Tibial artery (tissue), 4 donors: ENCODE data around the gene ABHD17C.

Source experiments
- DNase-seq, 2 donors: peaks; one replicate each; pipeline ENCODE4 v3.0.0-alpha.2; 2019
- H3K27ac ChIP-seq, 2 donors: fragments of 200-600 bp; sonication (generic) in 1 of 2; 1 replicate in 1 of 2; 2 replicates in 1 of 2; pipeline ENCODE4 v1.5.1; 2018 to 2019; ENCODE audit warnings: mild to moderate bottlenecking in 1 of 2
- H3K27me3 ChIP-seq, 2 donors: fragments of 200-600 bp; sonication (generic) in 1 of 2; one replicate each; pipeline versions ENCODE4 v1.5.1 to v1.6.0; 2016 to 2019
- H3K36me3 ChIP-seq, 3 donors: fragments of 200-600 bp; sonication (generic) in 2 of 3; one replicate each; pipeline ENCODE4 v1.5.1; 2016 to 2019; ENCODE audit warnings: mild to moderate bottlenecking in 2 of 3
- H3K4me1 ChIP-seq, 4 donors: fragments of 200-600 bp; sonication (generic) in 2 of 4; 1 replicate in 3 of 4; 2 replicates in 1 of 4; pipeline ENCODE4 v1.5.1; 2016 to 2019
- H3K4me3 ChIP-seq, 2 donors: fragments of 200-600 bp; sonication (generic) in 1 of 2; 1 replicate in 1 of 2; 2 replicates in 1 of 2; pipeline ENCODE4 v1.5.1; 2018 to 2019; ENCODE audit warnings: mild to moderate bottlenecking in 2 of 2
- H3K9me3 ChIP-seq, 3 donors: fragments of 200-600 bp; sonication (generic) in 1 of 3; one replicate each; pipeline ENCODE4 v1.5.1; 2016 to 2019
- CTCF ChIP-seq, 2 experiments: fragments of 200-600 bp in 1 of 2; fragments of 450-650 bp in 1 of 2; IDR thresholded peaks; one replicate each; pipeline ENCODE4 v1.5.1; 2017 to 2019; ENCODE audit warnings: antibody characterized with exemption in 2 of 2, mild to moderate bottlenecking in 1 of 2, moderate library complexity in 1 of 2
- intact Hi-C: fragments of 100-400 bp; cut with DNase I; formaldehyde crosslinking; loops from one replicate; pipeline ENCODE4 v1.15.0; 2023; ENCODE audit warnings: low total_unique reads

ABHD17C gene

GRCh38 chr15:80777137-80777536 is 82.0 kb downstream of the ABHD17C start:
- intact Hi-C loops: loop anchor here (1.0 to 5.0 kb wide), 4 partner anchors 80 to 210 kb away; partner anchors contain the start of gene ABHD17C
- Histone ChIP-seq H3K9me3 (no peaks in the 10 kb centered on the region), H3K27ac (no peak overlapping the region), H3K4me1 (peaks cover 0 to 34% (median 23%) of the 10 kb centered on the region in 4 donors), H3K4me3 (no peak overlapping the region), H3K27me3 (peaks cover 0 to 41% of the 10 kb centered on the region in 2 donors), H3K36me3 (no peaks in the 10 kb centered on the region)
- peak in 1 of 2 donors; percentile 65 for DNase-seq
- TF ChIP-seq CTCF (IDR thresholded peaks at IDR 0.05): no peak

GRCh38 chr15:80777826-80778620 is 82.9 kb downstream of the ABHD17C start:
- H3K36me3 ChIP-seq: no peaks in the 10 kb centered on the region
- no peak overlapping the region for H3K27ac ChIP-seq
- no peaks in the 10 kb centered on the region for H3K9me3 ChIP-seq

GRCh38 chr15:80778621-80778963 is 83.5 kb downstream of the ABHD17C start:
- peaks cover 0 to 43% of the 10 kb centered on the region in 2 donors for H3K27me3 ChIP-seq
- DNase-seq: no peak
- intact Hi-C loops: loop anchor here (5.0 kb wide), 3 partner anchors 81 to 211 kb away; partner anchors contain the start of gene ABHD17C

More at GRCh38 chr15:80777826-80778620, 82.9 kb downstream of the ABHD17C start:
- H3K4me3 ChIP-seq: no peak overlapping the region
- TF ChIP-seq CTCF (IDR thresholded peaks at IDR 0.05): no peak
- H3K27me3 ChIP-seq: peaks cover 0 to 43% of the 10 kb centered on the region in 2 donors
- no peak for DNase-seq
- peaks cover 0 to 34% (median 23%) of the 10 kb centered on the region in 4 donors for H3K4me1 ChIP-seq
- intact Hi-C loops: loop anchor here (1.0 to 5.0 kb wide), 4 partner anchors 81 to 211 kb away; partner anchors contain the start of gene ABHD17C

GRCh38 chr15:80778964-80779657 is 84.0 kb downstream of the ABHD17C start, which contains the start of gene CEMIP:
CEMIP (plus strand) TSS chr15:80779370; CDS start chr15:80873880, 94,510 bp downstream.
- peak; percentile 45 to 77 for DNase-seq
- peaks cover 0 to 43% of the 10 kb centered on the region in 2 donors for H3K27me3 ChIP-seq
- peak within 1 kb of the TSS; percentile 48 to 67 for H3K4me3 ChIP-seq
- no peaks in the 10 kb centered on the region for H3K36me3 ChIP-seq
- peaks cover 0 to 34% (median 23%) of the 10 kb centered on the region in 4 donors for H3K4me1 ChIP-seq
- H3K27ac ChIP-seq: no peak within 1 kb of the TSS
- intact Hi-C loops: loop anchor here (5.0 kb wide), 3 partner anchors 82 to 212 kb away; partner anchors contain the start of gene ABHD17C
- peak; percentile 67 to 81 for TF ChIP-seq CTCF (IDR thresholded peaks at IDR 0.05)
- H3K9me3 ChIP-seq: no peaks in the 10 kb centered on the region

More at GRCh38 chr15:80778621-80778963, 83.5 kb downstream of the ABHD17C start:
- Histone ChIP-seq H3K36me3 (no peaks in the 10 kb centered on the region), H3K4me3 (peak overlapping the region; percentile 48 to 67), H3K9me3 (no peaks in the 10 kb centered on the region), H3K4me1 (peaks cover 0 to 34% (median 23%) of the 10 kb centered on the region in 4 donors), H3K27ac (no peak overlapping the region)
- no peak for TF ChIP-seq CTCF (IDR thresholded peaks at IDR 0.05)

- peaks cover 0 to 34% (median 23%) of the 10 kb centered on the region in 4 donors for H3K4me1 ChIP-seq
- H3K9me3 ChIP-seq: no peaks in the 10 kb centered on the region
- DNase-seq: no peak
- H3K4me3 ChIP-seq: peak overlapping the region; percentile 48 to 67
- H3K27ac ChIP-seq: no peak overlapping the region
- intact Hi-C loops: loop anchor here (5.0 kb wide), 3 partner anchors 83 to 213 kb away; partner anchors contain the start of gene ABHD17C
- TF ChIP-seq CTCF (IDR thresholded peaks at IDR 0.05): no peak
- peaks cover 0 to 47% of the 10 kb centered on the region in 2 donors for H3K27me3 ChIP-seq
- no peaks in the 10 kb centered on the region for H3K36me3 ChIP-seq
Measured at GRCh38 chr15:80779658-80780415, 84.7 kb downstream of the ABHD17C start.
